A549 (cell line): ENCODE results near the gene NXF1. TPM values are rescaled to one million over a fixed set of nuclear protein-coding genes. Genes with fewer than 3 reads are reported as not detected.

Experiments
- ATAC-seq, 2 experiments: fragments of 200-7000 bp in 1 of 2; fragments of >200 bp in 1 of 2; cut with Nextera tagmentation in 1 of 2; cut with Tn5 transposase in 1 of 2; 3 replicates each; pipeline versions ENCODE4 v1.8.0 to v1.9.1; 2018 to 2020; ENCODE audit warnings: mild to moderate bottlenecking in 1 of 2, moderate library complexity in 1 of 2
- CTCF ChIA-PET: fragments of 300-600 bp; sonication (Branson Sonifier 250); formaldehyde crosslinking; extraction: SDS; loops from one replicate; lab custom pipeline; 2021; ENCODE audit warnings: antibody characterized with exemption, inconsistent platforms; lab: Yijun Ruan, JAX
- POLR2A ChIA-PET: fragments of 350-600 bp; formaldehyde crosslinking; extraction: SDS; loops from one replicate; lab custom pipeline; 2021; ENCODE audit warnings: antibody characterized with exemption, inconsistent platforms; lab: Yijun Ruan, JAX
- DNase-seq, 2 experiments: peaks; one replicate each; pipeline versions ENCODE4 v3.0.0 to v3.0.0-alpha.2; 2011 to 2016; ENCODE audit warnings: low read depth in 1 of 2, low spot score in 1 of 2
- FAIRE-seq: peaks from 2 replicates; lab custom pipeline; 2011; peaks lifted over from hg19 to GRCh38; lab: Jason Lieb, UNC
- H3K27ac ChIP-seq, 2 experiments: fragments of >200 bp; sonication (Bioruptor Twin); formaldehyde crosslinking; 3 replicates each; pipeline ENCODE4 v1.5.1; 2016 to 2017
- H3K4me1 ChIP-seq: fragments of >200 bp; sonication (Bioruptor Twin); formaldehyde crosslinking; 3 replicates; pipeline ENCODE4 v1.6.1; 2016
- H3K4me2 ChIP-seq: fragments of >200 bp; sonication (Bioruptor Twin); formaldehyde crosslinking; 3 replicates; pipeline ENCODE4 v1.6.1; 2016
- H3K4me3 ChIP-seq: fragments of >200 bp; sonication (Bioruptor Twin); formaldehyde crosslinking; 3 replicates; pipeline ENCODE4 v1.5.1; 2016
- H3K9me3 ChIP-seq: fragments of >200 bp; sonication (Bioruptor Twin); formaldehyde crosslinking; 3 replicates; pipeline ENCODE4 v1.6.1; 2016
- BHLHE40 ChIP-seq: IDR thresholded peaks from 2 replicates; pipeline ENCODE4 v1.6.1; 2012; ENCODE audit warnings: low read depth, low read length, inconsistent platforms
- CBX8 ChIP-seq: fragments of 200-600 bp; sonication (generic); IDR thresholded peaks from 2 replicates; pipeline ENCODE4 v1.6.1; 2016
- CHD4 ChIP-seq: fragments of 200-600 bp; sonication (generic); IDR thresholded peaks from 2 replicates; pipeline ENCODE4 v1.6.1; 2016; ENCODE audit warnings: antibody characterized with exemption, mild to moderate bottlenecking, borderline replicate concordance
- CTCF ChIP-seq: fragments of >200 bp; sonication (Bioruptor Twin); formaldehyde crosslinking; IDR thresholded peaks from 3 replicates; pipeline ENCODE4 v1.5.1; 2016
- E2F6 ChIP-seq: IDR thresholded peaks from 2 replicates; pipeline ENCODE4 v1.6.1; 2012; ENCODE audit warnings: low read depth, borderline replicate concordance
- EP300 ChIP-seq, 2 experiments: fragments of >200 bp; sonication (Bioruptor Twin); formaldehyde crosslinking; IDR thresholded peaks; 2 replicates in 1 of 2; 3 replicates in 1 of 2; pipeline ENCODE4 v1.6.1; 2016 to 2017
- FOSL2 ChIP-seq, 2 experiments: fragments of 450-650 bp in 1 of 2; fragments of >200 bp in 1 of 2; sonication (Bioruptor Twin) in 1 of 2; formaldehyde crosslinking; IDR thresholded peaks; 2 replicates each; pipeline versions ENCODE4 v1.5.0 to v1.6.1; 2016 to 2020; ENCODE audit warnings: mild to moderate bottlenecking in 1 of 2, moderate library complexity in 1 of 2
- HEYL ChIP-seq: fragments of 250-450 bp; sonication (Bioruptor Pico); IDR thresholded peaks from 2 replicates; pipeline ENCODE4 v1.8.0; 2021; ENCODE audit warnings: mild to moderate bottlenecking, moderate library complexity
- HOXB5 ChIP-seq: fragments of 250-450 bp; sonication (Bioruptor Pico); IDR thresholded peaks from 2 replicates; pipeline ENCODE4 v1.5.0; 2020; ENCODE audit warnings: mild to moderate bottlenecking, moderate library complexity
- JUN ChIP-seq, 2 experiments: fragments of >200 bp; sonication (Bioruptor Twin); formaldehyde crosslinking; IDR thresholded peaks; 2 replicates in 1 of 2; 3 replicates in 1 of 2; pipeline ENCODE4 v1.6.1; 2016 to 2017
- MAFK ChIP-seq: fragments of 450-650 bp; IDR thresholded peaks from 2 replicates; pipeline ENCODE4 v1.6.1; 2014; ENCODE audit not compliant: partially characterized antibody
- MAZ ChIP-seq: fragments of 150-350 bp; IDR thresholded peaks from 2 replicates; pipeline ENCODE4 v1.6.1; 2014; ENCODE audit warnings: antibody characterized with exemption, low read depth, low read length, borderline replicate concordance
- MYC ChIP-seq: IDR thresholded peaks from 2 replicates; pipeline ENCODE4 v1.6.1; 2012; ENCODE audit warnings: mild to moderate bottlenecking, inconsistent platforms, low read length, improper control_type of control experiment, borderline replicate concordance
- NFE2L2 ChIP-seq: fragments of 150-350 bp; conservative IDR thresholded peaks from 2 replicates; pipeline ENCODE4 v1.6.1; 2014; ENCODE audit warnings: low read length
- NPAS2 ChIP-seq: fragments of 250-450 bp; sonication (Bioruptor Pico); IDR thresholded peaks from 2 replicates; pipeline ENCODE4 v1.8.0; 2022; ENCODE audit warnings: mild to moderate bottlenecking, moderate library complexity, borderline replicate concordance
- NR3C1 ChIP-seq: fragments of >200 bp; sonication (Bioruptor Twin); formaldehyde crosslinking; IDR thresholded peaks from 3 replicates; pipeline ENCODE4 v1.6.1; 2017
- POLR2A ChIP-seq: IDR thresholded peaks from 2 replicates; pipeline ENCODE4 v1.6.1; 2012; ENCODE audit warnings: mild to moderate bottlenecking, low read length
- POLR2AphosphoS2 ChIP-seq: conservative IDR thresholded peaks from 2 replicates; pipeline ENCODE4 v1.6.1; 2012; ENCODE audit warnings: low read length, improper control_type of control experiment, inconsistent platforms
- RCOR1 ChIP-seq: fragments of 150-350 bp; IDR thresholded peaks from 2 replicates; pipeline ENCODE4 v1.6.1; 2014; ENCODE audit warnings: antibody characterized with exemption, low read length, low read depth
- RFX5 ChIP-seq: fragments of 450-650 bp; IDR thresholded peaks from 2 replicates; pipeline ENCODE4 v1.7.1; 2014; ENCODE audit warnings: antibody characterized with exemption, mild to moderate bottlenecking, moderate library complexity
- RNF2 ChIP-seq: fragments of 200-600 bp; sonication (generic); IDR thresholded peaks from 2 replicates; pipeline ENCODE4 v1.6.1; 2016; ENCODE audit warnings: low read depth, mild to moderate bottlenecking, antibody characterized with exemption, moderate library complexity, borderline replicate concordance
- TP53 ChIP-seq: fragments of 250-450 bp; sonication (Bioruptor Pico); IDR thresholded peaks from 2 replicates; pipeline ENCODE4 v1.5.0; 2021; ENCODE audit warnings: mild to moderate bottlenecking, moderate library complexity
- USF2 ChIP-seq: fragments of 450-650 bp; IDR thresholded peaks from 2 replicates; pipeline ENCODE4 v1.6.1; 2014; ENCODE audit warnings: antibody characterized with exemption
- ZNF302 ChIP-seq: fragments of 250-450 bp; sonication (Bioruptor Pico); IDR thresholded peaks from 2 replicates; pipeline ENCODE4 v1.9.0; 2021; ENCODE audit warnings: inconsistent platforms, mild to moderate bottlenecking, moderate library complexity
- WGBS: methylation state at CpG from one replicate; pipeline ENCODE4 v1.1.6; 2017; ENCODE audit errors: missing lambda C conversion rate; 5-methylcytosine and 5-hydroxymethylcytosine counted together
- polyA plus RNA-seq, 4 experiments: library from polyadenylated mRNA; depleted of rRNA in 3 of 4; stranded (reverse); fragments of >200 nt; fragmentation: RNase III in 1 of 4; extraction: RNeasy Plus Mini Kit Qiagen cat#74134 plus additional on column Dnase treatment in 1 of 4; gene quantifications; 2 replicates in 3 of 4; 3 replicates in 1 of 4; pipeline ENCODE4 v1.2.3, GENCODE V29; 2011 to 2017

NXF1 gene
- polyA plus RNA-seq, 2 of the 4 experiments (the other 2 are of a cell fraction) = 35.5 to 47.7 TPM

GRCh38 chr11:62847767-62848314, 42.6 kb upstream of the NXF1 start:
- H3K4me2 ChIP-seq = no peak overlapping the region
- no peaks in the 10 kb centered on the region for H3K9me3 ChIP-seq
- no peak for FAIRE-seq
- CTCF ChIA-PET = interaction anchor here (0.5 to 1.9 kb wide), 3 partner anchors 14 to 61 kb away, joined by 3 to 4 read pairs (median 4); no protein-coding TSS in a partner anchor
- TF ChIP-seq E2F6 = no peak
- no peak for TF ChIP-seq FOSL2 (IDR thresholded peaks at IDR 0.05)
- TF ChIP-seq FOSL2 (CRISPR knock-in tag; IDR thresholded peaks at IDR 0.05) = no peak
- no peak for TF ChIP-seq RFX5
- no peak for TF ChIP-seq HOXB5
- TF ChIP-seq CBX8 = no peak
- TF ChIP-seq, all 56 proteins: peak for 0
- POLR2A ChIA-PET = no interaction called here
- no peak for ATAC-seq
- 22% methylated on average over 1 of the region's 1 CpG for WGBS
- Histone ChIP-seq H3K27ac (no peak overlapping the region), H3K4me1 (peaks cover 19% of the 10 kb centered on the region), H3K4me3 (no peak overlapping the region)
- no peak for DNase-seq

- DNase-seq (no peak), FAIRE-seq (no peak), ATAC-seq (no peak)
- Histone ChIP-seq H3K27ac (no peak overlapping the region), H3K4me3 (no peak overlapping the region), H3K4me2 (no peak overlapping the region), H3K4me1 (peaks cover 8% of the 10 kb centered on the region; the same call in 2 of the 3 replicates), H3K9me3 (no peaks in the 10 kb centered on the region)
- WGBS = 69% methylated on average over 3 of the region's 3 CpGs
- TF ChIP-seq RCOR1 (no peak), NPAS2 (CRISPR knock-in tag) (no peak), POLR2AphosphoS2 (no peak), POLR2A (no peak), TP53 (CRISPR knock-in tag) (no peak), MAZ (no peak), CTCF (no peak), E2F6 (no peak), NFE2L2 (no peak), MYC (no peak), EP300 (IDR thresholded peaks at IDR 0.05) (no peak), BHLHE40 (no peak), CHD4 (no peak), RNF2 (no peak), NR3C1 (no peak), CBX8 (no peak), JUN (IDR thresholded peaks at IDR 0.05) (no peak), ZNF302 (CRISPR knock-in tag) (no peak), HEYL (CRISPR knock-in tag) (no peak)
- POLR2A ChIA-PET = no interaction called here
- CTCF ChIA-PET = interaction anchor here (1.9 kb wide), 1 partner anchor 59 kb away, joined by 4 read pairs; no protein-coding TSS in a partner anchor
Observed at GRCh38 chr11:62846177-62846576, 40.9 kb upstream of the NXF1 start.

- TF ChIP-seq USF2 (no peak), MAFK (no peak)
- ChIA-PET POLR2A (interaction anchor here (1.0 to 1.3 kb wide), 2 partner anchors 10 to 11 kb away, joined by 3 read pairs; no protein-coding TSS in a partner anchor), CTCF (interaction anchor here (1.3 kb wide), 1 partner anchor 11 kb away, joined by 6 read pairs; no protein-coding TSS in a partner anchor)
- no peak for ATAC-seq
- no peak overlapping the region for H3K4me2 ChIP-seq
- no peaks in the 10 kb centered on the region for H3K9me3 ChIP-seq
- no peak overlapping the region for H3K27ac ChIP-seq
- peaks cover 6% of the 10 kb centered on the region; the same call in 2 of the 3 replicates for H3K4me1 ChIP-seq
- FAIRE-seq = no peak
- no peak for DNase-seq
- H3K4me3 ChIP-seq = no peak overlapping the region
- WGBS = 95% methylated on average over 3 of the region's 3 CpGs
Observed at GRCh38 chr11:62844154-62844553, 38.9 kb upstream of the NXF1 start.
